GM21526 (cell line): ENCODE measurements around the gene KIF5A.
"Not testable (repeated sequence)": the region's sequence is repeated elsewhere in the genome, so short reads cannot be mapped to it uniquely, and the experiment has no call there.

Experiments
- ATAC-seq: cut with Tn5 transposase; IDR thresholded peaks from one replicate; pipeline ENCODE4 v1.9.1; 2021; ENCODE audit warnings: moderate library complexity; ENCODE audit not compliant: unreplicated experiment, low FRiP score

The KIF5A gene

DNA sequence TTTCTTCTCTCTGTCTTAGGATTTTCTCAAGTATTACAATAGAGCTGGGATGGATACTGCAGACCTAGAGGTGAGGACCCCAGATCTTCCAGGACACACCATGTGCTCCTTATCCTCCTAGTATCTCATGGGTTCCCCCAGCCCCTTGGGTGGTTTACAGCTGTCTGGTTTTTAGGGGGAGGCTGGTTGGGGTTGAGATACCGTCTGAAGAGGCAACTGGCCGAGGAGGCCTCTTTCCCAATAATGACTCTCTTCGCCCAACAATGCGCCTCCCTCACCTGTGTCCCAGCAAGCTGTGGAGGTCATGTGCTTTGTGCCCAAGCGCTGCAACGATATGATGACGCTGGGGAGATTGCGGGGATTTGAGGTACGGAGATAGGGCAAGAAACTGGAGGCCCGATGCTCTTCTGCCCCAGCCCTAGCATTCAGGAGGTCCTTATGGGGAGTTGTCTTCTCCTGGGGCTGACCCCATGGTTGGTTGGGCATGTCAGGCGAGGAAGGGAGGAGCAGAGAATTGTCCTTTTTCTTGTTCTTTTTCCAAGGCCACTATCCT, 65.2 kb downstream of the KIF5A start:
- ATAC-seq: no peak

DNA sequence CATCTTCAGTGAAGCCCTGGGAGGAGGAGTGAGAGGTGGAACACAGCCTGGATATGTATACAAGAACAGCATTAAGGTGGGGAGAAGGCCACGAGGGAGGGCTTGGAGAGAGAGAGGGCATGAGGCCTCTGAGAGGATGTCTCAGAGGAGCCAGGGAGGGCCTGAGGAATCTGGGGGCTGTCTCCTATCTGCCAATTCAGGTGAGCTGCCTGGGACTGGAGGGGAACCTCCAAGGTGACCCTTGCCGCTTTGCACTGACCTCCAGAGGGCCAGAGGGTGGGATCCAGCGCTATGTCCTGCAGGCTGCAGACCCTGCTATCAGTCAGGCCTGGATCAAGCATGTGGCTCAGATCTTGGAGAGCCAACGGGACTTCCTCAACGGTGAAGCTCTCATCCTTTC, 65.8 kb downstream of the KIF5A start:
- no peak for ATAC-seq

DNA sequence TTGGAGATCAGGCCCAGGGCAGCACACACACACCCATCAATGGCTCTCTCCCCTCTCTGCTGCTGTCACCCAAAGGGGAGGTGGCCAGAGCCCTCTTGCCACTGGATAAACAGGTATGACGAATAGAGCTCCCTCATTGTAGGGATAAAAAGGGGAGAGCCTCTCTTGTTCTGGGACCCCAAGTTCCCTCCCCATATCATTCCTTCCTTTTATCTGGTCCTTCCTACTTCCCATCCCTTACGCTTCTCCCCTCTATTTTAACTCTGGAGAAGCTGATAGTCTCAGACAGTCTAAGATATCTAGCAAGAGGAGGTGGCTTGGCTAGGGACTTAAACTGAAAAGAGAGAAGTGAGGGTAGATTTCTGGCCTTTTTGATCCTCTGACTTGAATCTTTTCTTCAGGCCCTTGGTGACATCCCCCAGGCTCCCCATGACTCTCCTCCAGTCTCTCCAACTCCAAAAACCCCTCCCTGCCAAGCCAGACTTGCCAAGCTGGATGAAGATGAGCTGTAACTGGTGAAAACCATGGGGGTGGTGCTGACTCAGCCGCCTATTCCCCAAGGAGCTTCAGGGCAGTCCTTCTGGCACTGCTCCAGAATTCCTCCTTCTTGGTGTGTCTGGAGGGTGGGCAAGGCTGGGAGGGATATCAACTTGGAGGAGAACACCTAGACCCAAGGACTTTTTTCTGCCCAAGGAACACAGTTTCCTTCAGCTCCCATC, 66.7 kb downstream of the KIF5A start:
- no peak for ATAC-seq

DNA sequence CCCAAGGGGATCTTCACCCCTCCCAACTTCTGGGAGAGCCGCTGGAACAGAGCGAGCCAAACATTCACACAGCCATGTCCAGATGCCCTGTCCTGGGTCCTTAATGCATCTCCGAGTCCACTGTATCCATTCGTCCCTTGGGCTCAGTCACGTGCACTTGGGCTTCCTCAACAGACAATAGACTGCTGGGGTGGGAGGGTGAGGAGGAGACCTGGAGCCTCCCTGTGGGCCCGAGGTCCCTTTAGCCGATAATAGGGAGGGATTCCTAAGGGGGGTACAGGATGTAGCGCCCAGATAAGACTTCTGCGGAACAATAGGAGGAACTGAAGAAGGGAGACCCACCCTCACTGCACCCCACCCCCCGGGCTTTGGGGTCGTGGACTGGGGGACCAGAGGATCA, 68.1 kb downstream of the KIF5A start:
- no peak for ATAC-seq

DNA sequence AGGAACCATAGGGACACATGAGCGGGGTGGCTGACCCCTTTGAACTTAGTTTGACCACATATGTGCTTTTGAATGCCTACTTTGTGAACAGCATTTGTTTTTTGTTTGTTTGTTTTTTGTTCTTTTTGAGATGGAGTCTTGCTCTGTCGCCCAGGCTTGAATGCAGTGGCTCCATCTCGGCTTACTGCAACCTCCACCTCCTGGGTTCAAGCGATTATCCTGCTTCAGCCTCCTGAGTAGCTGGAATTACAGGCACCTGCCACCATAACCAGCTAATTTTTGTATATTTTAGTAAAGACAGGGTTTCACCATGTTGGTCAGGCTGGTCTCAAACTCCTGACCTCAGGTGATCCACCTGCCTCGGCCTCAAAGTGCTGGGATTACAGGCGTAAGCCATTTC, 68.6 kb downstream of the KIF5A start:
- not testable (repeated sequence) for ATAC-seq

DNA sequence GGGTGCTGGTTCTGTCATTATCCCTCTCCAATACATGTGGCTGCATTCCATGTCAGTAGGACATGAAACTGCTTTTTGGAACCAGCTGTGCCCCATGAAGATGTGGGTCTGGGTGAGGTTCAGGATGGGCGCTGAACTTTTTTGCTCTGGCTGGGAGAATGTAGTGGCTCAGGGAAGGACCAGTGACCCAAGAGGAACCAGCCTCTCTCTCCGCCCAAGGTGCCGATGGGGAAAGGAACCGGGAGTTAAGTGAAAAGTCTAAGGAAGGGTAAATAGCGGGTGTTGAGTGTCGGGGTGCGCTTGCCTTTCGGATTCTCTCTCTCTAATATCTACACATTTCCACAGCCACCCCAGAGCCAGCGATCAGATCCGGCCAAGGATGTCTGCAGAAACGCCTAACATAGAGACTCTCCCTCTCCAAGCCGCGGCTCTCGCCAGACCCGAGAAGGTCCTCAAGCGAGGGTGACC, 69.2 kb downstream of the KIF5A start:
- ATAC-seq: no peak

DNA sequence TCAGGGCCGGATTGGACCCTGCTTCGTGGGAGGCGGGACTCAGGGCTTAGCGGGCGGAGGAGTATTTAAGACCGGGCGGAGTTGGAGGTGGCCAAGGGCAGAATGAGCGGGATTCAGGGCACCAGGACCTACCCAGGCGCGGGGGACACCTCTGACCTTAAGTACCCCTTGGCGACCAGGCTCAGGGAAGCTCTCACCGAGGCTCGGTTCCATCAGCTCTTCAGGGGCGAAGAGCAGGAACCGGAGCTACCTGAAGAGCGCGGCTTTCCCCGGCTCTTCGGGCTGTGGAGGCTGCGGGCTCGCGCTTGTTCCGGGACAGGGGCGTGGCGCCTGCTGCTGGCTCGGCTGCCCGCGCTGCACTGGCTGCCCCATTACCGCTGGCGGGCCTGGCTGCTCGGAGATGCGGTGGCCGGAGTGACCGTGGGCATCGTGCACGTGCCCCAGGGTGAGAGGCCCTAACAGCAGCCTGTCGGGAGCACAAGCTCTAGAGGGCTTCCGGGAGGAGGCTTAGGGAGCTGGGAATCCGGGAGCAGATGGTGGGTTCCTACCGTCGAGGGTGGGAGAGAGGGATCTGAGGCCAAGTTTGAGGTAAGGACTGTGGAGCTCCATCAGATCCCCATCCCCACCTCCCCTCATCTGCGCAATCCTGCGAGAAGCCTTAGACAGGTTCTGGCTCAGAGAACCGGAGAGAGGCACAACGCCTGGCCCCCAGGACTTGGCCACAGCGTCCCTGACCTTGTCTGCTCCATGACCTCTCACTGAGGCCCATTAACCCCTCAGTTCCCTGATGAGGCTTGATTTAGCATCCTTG, 69.8 kb downstream of the KIF5A start:
- no peak for ATAC-seq

DNA sequence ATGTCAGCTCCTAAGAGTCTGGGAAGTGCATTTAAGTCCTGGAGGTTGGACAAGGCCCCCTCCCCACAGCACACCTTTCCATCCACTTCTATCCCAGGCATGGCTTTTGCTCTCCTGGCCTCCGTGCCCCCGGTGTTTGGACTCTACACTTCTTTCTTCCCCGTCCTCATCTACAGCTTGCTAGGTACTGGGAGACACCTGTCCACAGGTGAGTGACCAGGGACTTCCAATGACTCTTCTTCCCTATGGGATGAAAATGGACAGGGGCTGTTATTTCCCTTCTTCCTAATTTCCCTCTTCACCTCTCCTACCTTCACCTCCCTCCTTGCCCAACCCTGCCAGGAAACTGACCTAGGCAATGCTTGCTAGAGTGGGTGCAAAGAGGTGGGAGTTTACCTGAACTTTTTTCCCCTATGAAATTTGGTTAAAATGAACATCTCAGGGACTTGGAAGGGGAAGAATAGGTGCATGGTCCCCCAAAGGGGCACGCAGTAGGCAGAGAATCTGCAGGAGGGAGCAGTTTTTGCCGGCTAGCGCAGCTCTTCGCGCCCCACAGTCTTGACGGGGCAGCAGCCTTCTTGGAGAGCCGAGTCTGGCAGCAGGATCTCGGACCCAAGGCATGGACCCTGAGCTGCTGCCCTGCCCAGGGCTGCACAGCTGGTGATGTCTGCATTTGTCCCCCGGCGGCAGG, 70.5 kb downstream of the KIF5A start:
- ATAC-seq: no peak

DNA sequence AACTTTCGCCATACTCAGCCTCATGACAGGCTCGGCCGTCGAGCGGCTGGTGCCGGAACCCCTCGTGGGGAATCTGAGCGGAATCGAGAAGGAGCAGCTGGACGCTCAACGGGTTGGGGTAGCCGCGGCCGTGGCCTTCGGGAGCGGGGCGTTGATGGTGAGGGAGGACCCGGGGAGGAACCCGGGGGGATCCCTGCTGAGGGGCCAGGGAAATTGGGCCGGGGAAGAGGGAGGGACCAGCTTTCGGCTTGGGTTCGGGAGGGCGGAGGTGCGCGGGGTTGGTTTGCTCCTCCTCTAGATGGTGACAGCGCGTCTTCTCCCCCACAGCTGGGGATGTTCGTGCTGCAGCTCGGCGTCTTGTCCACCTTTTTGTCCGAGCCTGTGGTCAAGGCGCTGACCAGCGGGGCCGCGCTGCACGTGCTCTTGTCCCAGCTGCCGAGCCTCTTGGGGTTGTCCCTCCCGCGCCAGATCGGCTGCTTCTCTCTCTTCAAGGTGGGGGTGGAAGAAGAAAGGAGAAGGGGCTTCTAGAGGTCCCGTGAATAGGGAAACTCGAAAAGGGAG, 71.2 kb downstream of the KIF5A start:
- ATAC-seq: no peak

DNA sequence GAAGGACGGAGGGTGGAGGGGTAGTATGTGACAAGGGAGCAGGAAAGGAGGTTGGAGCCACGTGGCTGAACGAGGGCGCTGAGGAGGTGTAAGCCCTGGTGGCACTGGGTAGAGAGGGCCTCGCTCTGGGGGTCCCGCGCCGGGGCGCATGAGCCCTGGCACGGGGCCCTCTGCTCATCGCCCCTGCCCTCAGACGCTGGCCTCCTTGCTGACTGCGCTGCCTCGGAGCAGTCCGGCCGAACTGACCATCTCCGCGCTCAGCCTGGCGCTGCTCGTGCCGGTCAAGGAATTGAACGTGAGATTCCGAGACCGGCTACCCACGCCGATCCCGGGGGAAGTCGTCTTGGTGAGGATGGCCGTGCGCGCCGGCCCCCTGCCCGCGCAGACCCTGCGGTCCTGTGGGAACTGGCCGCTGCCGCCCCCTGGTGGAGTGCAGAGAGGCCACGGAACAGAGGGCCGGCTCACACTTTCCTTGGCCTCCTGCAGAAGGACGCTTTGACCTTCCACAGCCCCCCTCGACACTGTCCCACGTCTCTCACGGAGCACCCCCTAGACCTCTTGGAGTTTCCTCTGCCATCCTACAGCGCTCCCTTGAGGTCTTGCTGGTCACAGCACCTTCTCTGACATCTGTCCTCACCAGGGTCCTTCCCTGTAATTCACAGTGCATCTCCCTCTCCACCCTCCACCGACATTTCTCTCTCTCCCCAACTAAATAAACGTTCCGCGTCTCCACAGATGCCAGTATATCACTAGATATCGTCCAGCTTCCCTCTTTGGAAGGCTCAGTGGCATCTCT, 71.9 kb downstream of the KIF5A start:
- ATAC-seq: no peak

DNA sequence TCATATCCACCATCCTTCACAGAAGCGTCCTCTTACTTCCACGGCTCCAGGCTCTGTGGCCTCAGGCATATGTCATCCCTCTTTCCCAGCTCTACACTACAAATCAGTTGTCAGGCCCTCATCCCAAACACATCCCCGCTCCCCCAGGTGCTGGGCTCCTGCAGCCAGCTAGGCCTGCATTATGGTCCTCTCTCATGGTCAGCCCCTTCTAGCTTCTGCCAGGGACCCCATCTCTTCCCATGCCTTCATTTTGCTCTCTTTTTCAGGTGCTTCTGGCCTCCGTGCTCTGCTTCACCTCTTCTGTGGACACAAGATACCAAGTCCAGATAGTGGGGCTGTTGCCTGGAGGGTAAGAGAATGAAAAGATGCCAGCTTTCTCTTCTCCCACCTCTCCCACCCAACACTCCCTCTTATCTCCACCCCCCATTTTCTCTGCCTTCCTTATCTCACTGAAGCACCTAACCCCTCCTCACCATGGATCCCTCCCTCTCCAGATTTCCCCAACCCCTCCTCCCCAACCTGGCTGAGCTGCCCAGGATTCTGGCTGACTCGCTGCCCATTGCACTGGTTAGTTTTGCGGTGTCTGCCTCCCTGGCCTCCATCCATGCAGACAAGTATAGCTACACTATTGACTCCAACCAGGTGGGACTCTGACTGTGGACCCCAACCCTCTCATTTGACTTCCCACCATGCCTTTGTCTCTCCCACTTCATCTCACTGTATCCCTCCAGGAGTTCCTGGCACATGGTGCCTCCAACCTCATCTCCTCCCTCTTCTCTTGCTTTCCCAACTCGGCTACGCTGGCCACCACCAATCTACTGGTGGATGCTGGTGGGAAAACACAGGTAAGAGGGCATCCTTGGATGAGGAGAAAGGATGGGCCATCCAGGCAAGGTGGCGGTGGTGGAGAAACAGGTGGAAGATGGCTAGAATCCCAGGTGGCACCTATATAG, 72.7 kb downstream of the KIF5A start:
- ATAC-seq: no peak

DNA sequence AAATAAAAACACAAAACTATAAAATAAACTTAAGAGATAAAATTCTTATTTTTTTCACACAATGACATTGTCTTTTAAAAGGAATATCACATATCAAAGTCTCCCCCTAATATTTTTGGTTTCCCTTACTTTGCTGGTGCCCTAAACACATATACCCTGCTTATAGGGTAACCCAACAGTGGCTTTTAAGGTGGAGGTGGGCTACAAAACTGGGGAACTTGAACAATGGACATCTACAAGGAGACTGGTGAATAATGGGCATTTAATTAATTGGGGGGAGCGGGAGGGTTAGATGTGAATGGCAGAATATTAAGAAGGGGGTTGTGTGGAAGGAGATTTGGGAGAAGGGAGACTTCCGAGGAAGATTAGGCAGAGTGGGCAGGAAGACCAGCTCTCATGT, 73.5 kb downstream of the KIF5A start:
- ATAC-seq: no peak

DNA sequence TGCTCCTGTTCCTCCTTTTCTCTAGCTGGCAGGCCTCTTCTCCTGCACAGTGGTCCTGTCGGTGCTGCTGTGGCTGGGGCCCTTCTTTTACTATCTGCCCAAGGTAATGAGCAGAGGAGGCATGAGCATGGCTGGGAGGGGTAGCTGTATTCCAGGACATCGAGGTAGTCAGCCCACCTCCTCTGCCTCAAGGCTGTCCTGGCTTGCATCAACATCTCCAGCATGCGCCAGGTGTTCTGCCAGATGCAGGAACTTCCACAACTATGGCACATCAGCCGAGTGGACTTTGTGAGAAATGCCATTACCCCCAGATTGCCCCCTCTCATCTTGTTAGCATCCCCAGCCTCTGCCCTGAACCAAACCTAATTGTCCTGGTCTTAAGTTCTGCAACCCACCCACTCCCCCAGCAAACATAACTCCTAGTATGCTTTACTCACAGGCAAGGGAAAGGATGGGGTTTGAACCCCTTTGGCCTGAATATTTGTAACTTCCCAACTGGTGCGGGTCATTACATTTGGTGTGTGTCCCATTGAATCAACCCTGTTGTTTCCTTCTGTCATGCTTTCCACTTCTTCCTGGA, 74.1 kb downstream of the KIF5A start:
- no peak for ATAC-seq

DNA sequence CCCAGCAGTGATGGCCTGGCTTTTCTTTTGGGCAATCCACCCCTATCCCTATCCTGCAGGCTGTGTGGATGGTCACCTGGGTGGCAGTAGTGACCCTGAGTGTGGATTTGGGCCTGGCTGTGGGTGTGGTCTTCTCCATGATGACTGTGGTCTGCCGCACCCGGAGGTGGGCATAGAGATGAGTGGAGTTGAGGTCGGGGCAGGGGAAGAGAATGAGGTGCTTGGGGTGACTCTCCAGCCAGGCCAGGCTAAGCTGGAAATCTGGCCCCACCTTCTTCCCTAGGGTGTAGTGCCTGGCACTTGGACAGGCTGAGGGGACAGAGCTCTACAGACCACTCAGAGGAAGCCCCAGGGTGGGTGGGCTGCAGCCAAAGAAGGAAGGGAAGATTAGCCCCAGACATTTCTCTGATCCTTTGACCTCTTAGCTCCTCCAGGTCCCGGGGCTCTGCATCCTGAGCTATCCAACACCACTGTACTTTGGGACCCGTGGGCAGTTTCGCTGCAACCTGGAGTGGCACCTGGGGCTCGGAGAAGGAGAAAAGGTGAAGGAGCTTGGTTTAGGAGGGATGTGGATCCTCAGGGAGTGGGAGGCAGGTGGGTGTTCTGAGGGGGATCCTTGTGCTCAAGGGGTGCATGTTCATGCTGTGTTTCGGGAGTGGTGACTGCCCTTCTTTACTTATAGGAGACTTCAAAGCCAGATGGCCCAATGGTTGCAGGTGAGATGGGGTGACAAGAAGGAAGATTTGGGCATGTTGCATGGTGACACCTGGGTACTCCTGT, 74.8 kb downstream of the KIF5A start:
- no peak for ATAC-seq

DNA sequence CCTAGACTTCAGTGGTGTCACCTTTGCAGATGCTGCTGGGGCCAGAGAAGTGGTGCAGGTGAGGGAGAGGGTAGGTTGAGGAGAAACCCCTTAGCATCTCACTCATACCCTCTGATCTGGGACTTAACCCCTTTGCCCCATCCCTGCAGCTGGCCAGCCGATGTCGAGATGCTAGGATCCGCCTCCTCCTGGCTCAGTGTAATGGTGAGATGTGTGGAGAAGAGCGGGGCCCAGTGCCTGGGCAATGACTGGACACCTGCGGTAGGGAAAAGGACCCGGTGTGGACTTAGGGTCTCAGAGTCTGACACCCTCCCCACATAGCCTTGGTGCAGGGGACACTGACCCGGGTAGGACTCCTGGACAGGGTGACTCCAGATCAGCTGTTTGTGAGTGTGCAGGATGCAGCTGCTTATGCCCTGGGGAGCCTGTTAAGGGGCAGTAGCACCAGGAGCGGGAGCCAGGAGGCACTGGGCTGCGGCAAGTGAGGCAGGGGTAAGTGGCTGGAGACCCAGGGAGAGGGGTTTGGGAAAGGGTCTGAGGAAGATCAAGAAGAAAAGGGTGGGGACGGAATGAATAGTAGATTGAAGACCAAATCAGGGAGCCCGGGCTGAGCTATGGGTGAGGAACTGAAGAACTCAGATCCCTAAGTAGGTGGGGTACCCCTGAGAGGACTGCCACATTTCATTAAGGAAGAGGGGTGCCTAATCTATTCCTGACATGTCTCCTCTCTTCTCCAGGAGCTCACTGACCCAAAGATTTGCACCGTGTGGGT, 75.6 kb downstream of the KIF5A start:
- no peak for ATAC-seq

DNA sequence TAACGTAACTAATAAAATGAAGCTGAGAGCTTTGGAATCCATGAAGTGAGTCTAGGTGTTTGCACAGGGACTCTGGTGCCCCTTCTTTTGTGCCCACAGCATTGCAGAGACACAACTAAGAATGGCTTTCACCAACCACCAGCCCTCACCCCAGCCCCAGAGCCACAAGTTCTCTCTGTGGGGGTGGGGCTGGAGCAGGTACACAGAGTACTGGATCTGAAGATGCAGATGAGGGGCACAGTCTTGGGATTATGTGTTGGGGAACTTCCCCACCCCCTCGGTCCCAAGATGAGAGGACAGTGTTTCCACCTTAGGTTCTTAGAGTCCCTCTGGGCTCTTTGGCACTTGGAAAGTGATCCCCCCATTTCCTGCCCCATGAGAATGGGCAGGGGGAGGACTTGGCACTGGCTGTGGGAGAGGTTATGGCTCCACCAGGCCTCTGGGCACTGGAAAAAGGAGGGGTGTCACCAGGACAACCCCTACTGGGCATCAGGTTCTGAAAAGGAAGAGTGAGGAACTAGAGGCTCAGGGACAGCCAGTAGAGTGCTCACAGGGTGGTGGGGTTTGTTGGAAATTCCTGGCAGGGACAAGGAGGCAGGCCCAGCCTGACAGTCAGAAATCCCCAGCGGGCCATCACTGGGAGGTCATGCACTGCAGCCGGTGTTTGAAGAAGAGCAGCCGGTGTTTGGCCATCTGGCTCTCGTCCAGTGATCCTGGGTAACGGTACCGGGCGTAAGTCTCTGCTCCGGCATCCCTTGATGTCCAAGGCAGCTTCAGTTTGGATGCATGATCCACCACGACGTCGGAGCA, 76.5 kb downstream of the KIF5A start:
- no peak for ATAC-seq
